H9 (cell line): ENCODE data around the gene SNCB. TPM values are rescaled to one million over a fixed set of nuclear protein-coding genes. Genes with fewer than 3 reads are reported as not detected.

Source experiments
- DNase-seq: peaks from one replicate; pipeline ENCODE4 v3.0.0-alpha.2; 2017
- H2AFZ ChIP-seq: one replicate; pipeline ENCODE4 v1.6.1; 2013; ENCODE audit warnings: mild to moderate bottlenecking, low read length, control low read depth, moderate library complexity
- H2AK5ac ChIP-seq: 2 replicates; pipeline ENCODE4 v1.6.1; 2013; ENCODE audit warnings: low read length, control low read depth, mixed read lengths; ENCODE audit not compliant: insufficient read length
- H2BK120ac ChIP-seq: one replicate; pipeline ENCODE4 v1.6.1; 2013; ENCODE audit warnings: low read depth, mild to moderate bottlenecking, low read length, control low read depth, inconsistent platforms; ENCODE audit not compliant: poor library complexity, severe bottlenecking
- H2BK12ac ChIP-seq: 2 replicates; pipeline ENCODE4 v1.6.1; 2013; ENCODE audit warnings: low read length, control low read depth, mixed read lengths, low read depth; ENCODE audit not compliant: insufficient read length
- H2BK15ac ChIP-seq: 2 replicates; pipeline ENCODE4 v1.6.1; 2013; ENCODE audit warnings: low read depth, low read length, control low read depth
- H2BK20ac ChIP-seq: one replicate; pipeline ENCODE4 v1.6.1; 2013; ENCODE audit warnings: low read depth, mild to moderate bottlenecking, low read length, control low read depth, inconsistent platforms; ENCODE audit not compliant: poor library complexity, severe bottlenecking
- H2BK5ac ChIP-seq: 2 replicates; pipeline ENCODE4 v1.6.1; 2013; ENCODE audit warnings: low read length, control low read depth, mixed read lengths; ENCODE audit not compliant: insufficient read length
- H3K14ac ChIP-seq: 2 replicates; pipeline ENCODE4 v1.6.1; 2013; ENCODE audit warnings: low read length, control low read depth; ENCODE audit not compliant: insufficient read depth
- H3K18ac ChIP-seq: 2 replicates; pipeline ENCODE4 v1.6.1; 2013; ENCODE audit warnings: low read depth, mild to moderate bottlenecking, mixed read lengths, low read length, control low read depth; ENCODE audit not compliant: insufficient read length
- H3K23ac ChIP-seq: 2 replicates; pipeline ENCODE4 v1.6.1; 2013; ENCODE audit warnings: low read length, control low read depth, mixed read lengths, low read depth; ENCODE audit not compliant: insufficient read length
- H3K23me2 ChIP-seq: 2 replicates; pipeline ENCODE4 v1.6.1; 2013; ENCODE audit warnings: low read depth, mild to moderate bottlenecking, mixed read lengths, low read length, control low read depth; ENCODE audit not compliant: insufficient read length, poor library complexity, severe bottlenecking
- H3K27ac ChIP-seq: 2 replicates; pipeline ENCODE4 v1.5.1; 2013; ENCODE audit warnings: low read length, control low read depth, mixed read lengths, low read depth; ENCODE audit not compliant: insufficient read length
- H3K27me3 ChIP-seq: 2 replicates; pipeline ENCODE4 v1.6.1; 2013; ENCODE audit warnings: low read length, control low read depth, inconsistent platforms; ENCODE audit not compliant: insufficient read depth
- H3K4ac ChIP-seq: 2 replicates; pipeline ENCODE4 v1.6.1; 2013; ENCODE audit warnings: low read depth, mild to moderate bottlenecking, control low read depth, inconsistent platforms, low read length, moderate library complexity
- H3K4me1 ChIP-seq: 2 replicates; pipeline ENCODE4 v1.6.1; 2013; ENCODE audit warnings: low read length, control low read depth, inconsistent platforms; ENCODE audit not compliant: insufficient read depth
- H3K4me2 ChIP-seq: 2 replicates; pipeline ENCODE4 v1.6.1; 2013; ENCODE audit warnings: low read length, control low read depth, mixed read lengths; ENCODE audit not compliant: insufficient read length, insufficient read depth
- H3K56ac ChIP-seq: 2 replicates; pipeline ENCODE4 v1.6.1; 2013; ENCODE audit warnings: low read depth, mild to moderate bottlenecking, mixed read lengths, low read length, control low read depth; ENCODE audit not compliant: insufficient read length
- H3K79me1 ChIP-seq: 2 replicates; pipeline ENCODE4 v1.6.1; 2013; ENCODE audit warnings: low read depth, mild to moderate bottlenecking, moderate library complexity, low read length, control low read depth, inconsistent platforms; ENCODE audit not compliant: insufficient read depth, poor library complexity, severe bottlenecking
- H3K79me2 ChIP-seq: 2 replicates; pipeline ENCODE4 v1.6.1; 2013; ENCODE audit warnings: low read length, control low read depth, inconsistent platforms; ENCODE audit not compliant: insufficient read depth
- H3K9ac ChIP-seq: 2 replicates; pipeline ENCODE4 v1.6.1; 2013; ENCODE audit warnings: low read length, control low read depth, mixed read lengths; ENCODE audit not compliant: insufficient read length; ENCODE audit errors: extremely low read depth
- H3K9me3 ChIP-seq: one replicate; pipeline ENCODE4 v1.6.1; 2013; ENCODE audit warnings: low read depth, low read length, inconsistent platforms; ENCODE audit not compliant: control insufficient read depth
- H3T11ph ChIP-seq: one replicate; pipeline ENCODE4 v1.6.1; 2013; ENCODE audit warnings: mild to moderate bottlenecking, low read length, control low read depth, inconsistent platforms
- H4K20me1 ChIP-seq: one replicate; pipeline ENCODE4 v1.6.1; 2013; ENCODE audit not compliant: control insufficient read depth, insufficient read length, insufficient read depth
- H4K5ac ChIP-seq: 2 replicates; pipeline ENCODE4 v1.6.1; 2013; ENCODE audit warnings: low read depth, mild to moderate bottlenecking, mixed read lengths, low read length, control low read depth; ENCODE audit not compliant: insufficient read length
- H4K8ac ChIP-seq: replicated peaks from 2 replicates; pipeline ENCODE4 v1.6.1; 2013; ENCODE audit warnings: low read length, control low read depth, mixed read lengths, low read depth; ENCODE audit not compliant: insufficient read length
- H4K91ac ChIP-seq: 2 replicates; pipeline ENCODE4 v1.6.1; 2013; ENCODE audit warnings: low read depth, mild to moderate bottlenecking, moderate library complexity, mixed read lengths, low read length, control low read depth; ENCODE audit not compliant: insufficient read length
- H3K27ac Mint-ChIP-seq, 3 experiments: 2 replicates in 2 of 3; 3 replicates in 1 of 3; pipeline ENCODE4 v1.8.0; 2020 to 2021; ENCODE audit warnings: mixed read lengths in 3 of 3, mild to moderate bottlenecking in 1 of 3, moderate library complexity in 1 of 3
- H3K27me3 Mint-ChIP-seq: 2 replicates; pipeline ENCODE4 v1.8.0; 2021; ENCODE audit warnings: low read depth, mild to moderate bottlenecking, moderate library complexity, mixed read lengths
- H3K36me3 Mint-ChIP-seq, 3 experiments: 2 replicates in 2 of 3; 3 replicates in 1 of 3; pipeline ENCODE4 v1.8.0; 2020 to 2021; ENCODE audit warnings: low read depth in 3 of 3, mixed read lengths in 3 of 3; ENCODE audit not compliant: insufficient read depth in 1 of 3
- H3K4me1 Mint-ChIP-seq, 2 experiments: 2 replicates each; pipeline ENCODE4 v1.8.0; 2020; ENCODE audit warnings: mixed read lengths in 2 of 2
- H3K4me3 Mint-ChIP-seq, 2 experiments: 2 replicates in 1 of 2; 3 replicates in 1 of 2; pipeline ENCODE4 v1.8.0; 2020 to 2021; ENCODE audit warnings: mild to moderate bottlenecking in 2 of 2, mixed read lengths in 2 of 2, moderate library complexity in 1 of 2
- H3K9me3 Mint-ChIP-seq, 2 experiments: 2 replicates in 1 of 2; 3 replicates in 1 of 2; pipeline ENCODE4 v1.8.0; 2020; ENCODE audit warnings: mild to moderate bottlenecking in 2 of 2, mixed read lengths in 2 of 2, moderate library complexity in 1 of 2
- WGBS: extraction: QIAGEN DNeasy Blood & Tissue Kit; methylation state at CpG from one replicate; pipeline ENCODE4 v1.1.7; 2013; ENCODE audit warnings: missing lambda C conversion rate, low lambda C conversion rate, mixed read lengths; ENCODE audit not compliant: insufficient read length; ENCODE audit errors: extremely low coverage; 5-methylcytosine and 5-hydroxymethylcytosine counted together
- microRNA-seq: library from miRNA; unstranded; fragments of <30 nt; microRNA quantifications from one replicate; pipeline ENCODE4, GENCODE V29; 2020; ENCODE audit warnings: borderline microRNAs expressed
- total RNA-seq: library from RNA; stranded (reverse); gene quantifications from 2 replicates; pipeline ENCODE4 v1.2.1, GENCODE V29; 2021
- TF ChIP-seq, protein P1 (sequence below): fragments of 200-600 bp; sonication (generic); conservative IDR thresholded peaks from 3 replicates; pipeline ENCODE4 v1.8.0; 2021; ENCODE audit warnings: antibody characterized with exemption, mild to moderate bottlenecking

Gene SNCB
- total RNA-seq, 1 experiment from 2014 or later = 3.5 TPM

DNA sequence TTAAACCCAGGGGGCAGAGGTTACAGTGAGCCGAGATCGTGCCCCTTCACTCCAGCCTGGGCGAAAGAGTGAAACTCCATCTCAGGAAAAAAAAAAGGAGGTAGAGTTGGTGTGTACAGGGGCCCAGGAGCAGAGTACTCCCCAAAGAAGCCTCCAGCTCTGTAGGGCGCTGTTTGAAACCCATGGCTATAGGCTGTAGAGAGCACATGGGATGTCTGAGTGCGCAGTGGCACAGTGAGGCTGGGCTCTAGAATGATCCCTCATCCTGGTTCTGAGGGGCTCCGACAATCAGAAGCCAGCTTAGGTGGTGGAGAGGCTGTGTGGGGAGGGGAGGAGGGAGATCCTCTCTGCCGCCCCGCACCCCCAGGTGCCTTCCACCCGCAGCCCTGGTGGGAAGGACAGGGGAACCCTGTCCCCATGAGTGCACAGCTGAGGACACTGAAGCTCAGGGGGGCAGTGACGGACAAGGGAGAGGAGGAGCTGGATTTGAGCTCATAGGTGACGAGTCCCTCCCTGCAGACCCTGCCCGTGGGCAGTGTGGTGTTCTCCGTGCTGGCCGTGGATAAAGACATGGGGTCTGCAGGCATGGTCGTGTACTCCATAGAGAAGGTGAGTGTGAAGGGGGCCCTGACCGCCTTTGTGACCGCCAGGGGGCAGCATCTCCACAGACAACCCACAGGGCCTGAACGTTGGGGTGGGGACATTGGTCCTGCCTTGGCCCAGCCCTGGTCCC is 56.6 kb downstream of the SNCB start:
- H3K79me1 ChIP-seq = no peaks in the 10 kb centered on the region
- no peaks in the 10 kb centered on the region for H3K4me1 ChIP-seq
- no peak overlapping the region for H2BK12ac ChIP-seq
- no peak overlapping the region for H2AK5ac ChIP-seq
- H3K9me3 ChIP-seq = no peaks in the 10 kb centered on the region
- no peaks in the 10 kb centered on the region for H4K20me1 ChIP-seq
- no peak overlapping the region for H3K23ac ChIP-seq
- no peak overlapping the region for H2BK120ac ChIP-seq
- no peaks in the 10 kb centered on the region for H3K79me2 ChIP-seq
- H3K27me3 ChIP-seq = no peaks in the 10 kb centered on the region
- H2BK5ac ChIP-seq = no peak overlapping the region
- H3K9me3 Mint-ChIP-seq = no peaks in the 10 kb centered on the region
- WGBS = no CpG with 5 or more reads among the region's 18 CpGs
- no peak overlapping the region for H3K27ac Mint-ChIP-seq
- H3K4me2 ChIP-seq = no peak overlapping the region
- H3K27ac ChIP-seq = no peak overlapping the region
- H3K4me3 Mint-ChIP-seq = no peak overlapping the region
- H2AFZ ChIP-seq = no peak overlapping the region
- no peak overlapping the region for H2BK20ac ChIP-seq
- no peak overlapping the region for H3K14ac ChIP-seq
- no peak overlapping the region for H3T11ph ChIP-seq
- no peak overlapping the region for H4K8ac ChIP-seq
- no peaks in the 10 kb centered on the region for H3K36me3 Mint-ChIP-seq
- peak; percentile 80 for DNase-seq
- H4K5ac ChIP-seq = no peak overlapping the region
- no peak overlapping the region for H3K4ac ChIP-seq
- TF ChIP-seq, protein P1, sequence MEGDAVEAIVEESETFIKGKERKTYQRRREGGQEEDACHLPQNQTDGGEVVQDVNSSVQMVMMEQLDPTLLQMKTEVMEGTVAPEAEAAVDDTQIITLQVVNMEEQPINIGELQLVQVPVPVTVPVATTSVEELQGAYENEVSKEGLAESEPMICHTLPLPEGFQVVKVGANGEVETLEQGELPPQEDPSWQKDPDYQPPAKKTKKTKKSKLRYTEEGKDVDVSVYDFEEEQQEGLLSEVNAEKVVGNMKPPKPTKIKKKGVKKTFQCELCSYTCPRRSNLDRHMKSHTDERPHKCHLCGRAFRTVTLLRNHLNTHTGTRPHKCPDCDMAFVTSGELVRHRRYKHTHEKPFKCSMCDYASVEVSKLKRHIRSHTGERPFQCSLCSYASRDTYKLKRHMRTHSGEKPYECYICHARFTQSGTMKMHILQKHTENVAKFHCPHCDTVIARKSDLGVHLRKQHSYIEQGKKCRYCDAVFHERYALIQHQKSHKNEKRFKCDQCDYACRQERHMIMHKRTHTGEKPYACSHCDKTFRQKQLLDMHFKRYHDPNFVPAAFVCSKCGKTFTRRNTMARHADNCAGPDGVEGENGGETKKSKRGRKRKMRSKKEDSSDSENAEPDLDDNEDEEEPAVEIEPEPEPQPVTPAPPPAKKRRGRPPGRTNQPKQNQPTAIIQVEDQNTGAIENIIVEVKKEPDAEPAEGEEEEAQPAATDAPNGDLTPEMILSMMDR = peak; percentile 88
- H3K23me2 ChIP-seq = no peaks in the 10 kb centered on the region
- peaks cover 2 to 12% of the 10 kb centered on the region in 2 experiments; a peak in 3 of 4 replicates for H3K4me1 Mint-ChIP-seq
- H3K18ac ChIP-seq = no peak overlapping the region
- no peak overlapping the region for H3K9ac ChIP-seq
- H3K27me3 Mint-ChIP-seq = peaks cover 39% of the 10 kb centered on the region
- H4K91ac ChIP-seq = no peak overlapping the region
- H3K56ac ChIP-seq = no peak overlapping the region
- no peak overlapping the region for H2BK15ac ChIP-seq

Small RNA genes within 50 kb of the gene (microRNA-seq; reads per million reads assigned to microRNA genes)
- not detected for gene MIR4281

Other genes starting within 250 kb of the SNCB start
- gene NOP16, start 241.9 kb downstream of the SNCB start, total RNA-seq = 104 and 114 TPM in 2 replicates
- gene HIGD2A, start 241.8 kb downstream of the SNCB start, total RNA-seq = 92.3 and 92.8 TPM in 2 replicates
- gene CLTB, start 214.0 kb downstream of the SNCB start, total RNA-seq = 31.6 and 34.5 TPM in 2 replicates
- gene FAF2, start 182.1 kb downstream of the SNCB start, total RNA-seq = 42.4 and 44.4 TPM in 2 replicates
- 172 and 175 TPM in 2 replicates for gene RNF44, start 93.1 kb downstream of the SNCB start, total RNA-seq
- 0.90 TPM in 2 replicates for gene CDHR2, start 81.2 kb downstream of the SNCB start, total RNA-seq
- gene GPRIN1, start 20.4 kb downstream of the SNCB start, total RNA-seq = 10.8 and 12.1 TPM in 2 replicates
- gene EIF4E1B, start 141 bp upstream of the SNCB start, total RNA-seq = 1.3 and 1.8 TPM in 2 replicates
- gene TSPAN17, start 16.9 kb upstream of the SNCB start, total RNA-seq = 46.8 and 51.9 TPM in 2 replicates
- gene UNC5A, start 180.0 kb upstream of the SNCB start, total RNA-seq = 4.4 and 5.3 TPM in 2 replicates